Urinary bladder (tissue), 4 donors: Measurements from ENCODE around the gene OXCT2. TPM values are rescaled to one million over a fixed set of nuclear protein-coding genes. Genes with fewer than 3 reads are reported as not detected.
"Not testable (repeated sequence)": the region's sequence is repeated elsewhere in the genome, so short reads cannot be mapped to it uniquely, and the experiment has no call there.

ENCODE experiments used
- DNase-seq: peaks from one replicate; pipeline ENCODE4 v3.0.0-alpha.2; 2015; ENCODE audit errors: extremely low spot score
- H3K27ac ChIP-seq: one replicate; pipeline ENCODE4 v1.5.1; 2013; ENCODE audit warnings: low read depth, mild to moderate bottlenecking, moderate library complexity
- H3K36me3 ChIP-seq: one replicate; pipeline ENCODE4 v1.6.1; 2013; ENCODE audit warnings: mild to moderate bottlenecking, moderate library complexity; ENCODE audit not compliant: insufficient read depth
- H3K4me1 ChIP-seq: one replicate; pipeline ENCODE4 v1.6.1; 2013; ENCODE audit warnings: mild to moderate bottlenecking, moderate library complexity; ENCODE audit not compliant: insufficient read depth
- H3K4me3 ChIP-seq: one replicate; pipeline ENCODE4 v1.5.1; 2013; ENCODE audit warnings: low read depth, low read length
- WGBS: extraction: QIAGEN DNeasy Blood & Tissue Kit; methylation state at CpG from one replicate; pipeline ENCODE4 v1.1.7; 2013; 5-methylcytosine and 5-hydroxymethylcytosine counted together
- polyA plus RNA-seq: library from polyadenylated mRNA; stranded (reverse); fragments of 200-250 nt; gene quantifications from one replicate; pipeline ENCODE4 v1.2.3, GENCODE V29; 2013
- total RNA-seq: library from RNA; depleted of rRNA; stranded (reverse); fragments of >200 nt; gene quantifications from one replicate; pipeline ENCODE4 v1.2.3, GENCODE V29; 2014
- donor health status: healthy with polysubstance abuse.
- donor health status: healthy.

OXCT2 gene
- total and polyA plus RNA-seq, 2 donors = 0.68 to 0.90 TPM

GRCh38 chr1:39764512-39764911 is 6.6 kb downstream of the OXCT2 start:
- H3K4me1 ChIP-seq, H3K4me3 ChIP-seq, H3K36me3 ChIP-seq, H3K27ac ChIP-seq, DNase-seq: not testable (repeated sequence)
- WGBS = 87% methylated on average over 12 of the region's 19 CpGs

DNA sequence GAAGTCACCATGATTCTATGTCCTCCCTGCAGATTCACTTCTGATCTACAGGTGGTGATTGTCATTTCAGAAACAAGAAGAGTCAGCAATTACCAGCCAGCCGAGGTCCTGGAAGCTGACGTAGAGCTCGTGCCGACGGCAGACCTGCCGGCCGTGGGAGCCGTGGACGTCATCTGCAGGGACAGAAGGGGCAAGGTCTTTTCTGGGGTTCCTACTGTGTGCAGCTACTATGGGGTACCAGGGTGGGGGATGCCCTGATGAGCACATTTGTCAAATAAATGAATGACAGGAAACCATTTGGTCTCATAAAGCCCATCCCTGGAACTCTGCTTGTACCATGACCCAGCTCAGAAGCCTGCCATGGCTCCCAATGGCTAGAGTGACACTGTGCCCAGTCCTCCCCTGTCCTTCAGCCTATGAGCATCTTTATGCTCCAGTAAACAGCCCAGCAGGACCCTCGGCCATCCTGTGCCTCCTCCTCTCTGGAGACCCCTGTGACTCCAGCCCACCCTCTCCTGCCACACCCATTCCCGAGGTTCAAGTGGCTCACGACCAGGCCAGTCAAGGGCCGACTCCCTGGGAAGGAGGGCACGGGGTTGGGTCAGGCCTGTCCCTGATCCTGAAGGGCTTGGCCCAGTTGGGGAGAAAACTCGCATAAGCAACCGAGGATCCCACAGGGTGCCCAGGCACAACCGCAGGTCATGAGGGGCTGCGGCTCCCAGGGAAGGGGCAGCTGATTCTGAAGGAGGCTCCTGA is 7.4 kb downstream of the OXCT2 start:
- DNase-seq = not testable (repeated sequence)
- WGBS = 75% methylated on average over 15 of the region's 18 CpGs

GRCh38 chr1:39762550-39763540 is 8.3 kb downstream of the OXCT2 start:
- no peaks in the 10 kb centered on the region for H3K36me3 ChIP-seq
- DNase-seq = no peak
- H3K4me1 ChIP-seq = no peaks in the 10 kb centered on the region
- WGBS = 86% methylated on average over 29 of the region's 30 CpGs
- H3K4me3 ChIP-seq = no peak overlapping the region
- H3K27ac ChIP-seq = no peak overlapping the region

More for the DNA sequence above, 7.4 kb downstream of the OXCT2 start:
- not testable (repeated sequence) for H3K27ac ChIP-seq, H3K36me3 ChIP-seq, H3K4me1 ChIP-seq, H3K4me3 ChIP-seq

- H3K4me1 ChIP-seq = no peaks in the 10 kb centered on the region
- no peak for DNase-seq
- no peaks in the 10 kb centered on the region for H3K36me3 ChIP-seq
- no peak overlapping the region for H3K27ac ChIP-seq
- 73% methylated on average over 16 of the region's 16 CpGs for WGBS
- H3K4me3 ChIP-seq = no peak overlapping the region
Observed at GRCh38 chr1:39761557-39762260, 9.4 kb downstream of the OXCT2 start.

GRCh38 chr1:39761016-39761415 is 10.1 kb downstream of the OXCT2 start:
- 80% methylated on average over 9 of the region's 9 CpGs for WGBS

DNA sequence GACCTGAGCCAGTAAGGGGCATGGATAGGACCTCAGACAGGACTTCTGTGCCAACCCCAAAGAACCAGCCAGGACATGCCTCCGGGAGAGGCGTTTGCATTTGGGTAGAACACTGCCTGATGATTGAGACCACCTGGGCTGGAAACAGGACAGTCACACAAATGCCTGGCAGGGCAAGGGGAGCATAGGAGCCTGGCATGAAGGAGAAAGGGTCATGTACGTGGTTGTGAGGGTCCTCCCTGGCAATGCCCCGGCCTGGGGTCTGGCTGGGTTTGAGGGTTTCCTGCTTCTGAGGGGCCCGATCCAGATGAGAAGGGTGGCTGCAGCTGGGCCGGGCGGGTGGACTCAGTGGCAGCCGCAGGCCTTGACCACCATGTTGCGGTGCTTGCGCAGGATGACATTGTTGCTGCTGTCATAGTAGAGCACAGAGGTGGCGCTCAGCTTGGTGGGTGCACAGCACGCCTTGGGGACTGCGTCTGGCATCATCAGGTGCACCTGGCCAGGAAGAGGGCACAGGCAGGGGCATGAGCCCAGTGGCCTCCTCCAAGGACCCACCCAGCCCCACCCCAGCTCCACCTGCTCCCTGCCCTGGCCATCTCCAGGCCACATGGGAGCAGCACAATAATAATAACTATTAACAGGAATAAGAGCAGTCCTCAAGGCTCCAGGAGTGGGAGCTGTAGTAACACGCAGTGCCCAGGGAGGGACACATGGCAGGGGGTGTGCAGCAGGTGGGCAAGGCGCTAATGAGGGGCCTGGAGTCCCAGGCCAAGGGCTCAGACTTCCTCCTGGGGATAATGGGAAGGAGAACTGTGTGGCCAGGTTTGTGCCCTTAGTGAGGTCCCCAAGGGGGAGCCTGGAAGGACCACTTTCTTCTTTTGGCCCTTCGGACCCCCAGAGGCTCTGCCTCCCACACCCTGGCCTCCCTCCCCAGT is 10.8 kb downstream of the OXCT2 start:
- H3K36me3 ChIP-seq = peaks cover 3% of the 10 kb centered on the region
- H3K4me1 ChIP-seq = no peaks in the 10 kb centered on the region
- H3K4me3 ChIP-seq = no peak overlapping the region
- WGBS = 94% methylated on average over 16 of the region's 16 CpGs
- DNase-seq = no peak
- H3K27ac ChIP-seq = no peak overlapping the region

More at GRCh38 chr1:39761016-39761415, 10.1 kb downstream of the OXCT2 start:
- DNase-seq = no peak
- Histone ChIP-seq H3K4me3 (no peak overlapping the region), H3K4me1 (no peaks in the 10 kb centered on the region), H3K36me3 (peaks cover 3% of the 10 kb centered on the region), H3K27ac (no peak overlapping the region)

DNA sequence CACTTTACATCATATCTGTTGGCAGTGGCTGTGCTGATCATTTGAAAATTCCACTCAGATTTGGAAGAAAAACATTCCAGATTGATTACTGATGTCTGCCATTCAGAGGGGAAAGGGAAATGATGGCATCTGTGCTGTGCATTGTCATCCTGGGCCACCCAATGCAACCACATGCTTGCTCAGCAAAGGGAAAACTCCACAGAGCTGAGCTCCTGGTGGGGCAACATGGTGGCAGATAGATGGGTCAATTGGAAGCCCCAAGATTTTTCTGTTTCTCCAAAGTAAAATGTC is 11.8 kb downstream of the OXCT2 start:
- DNase-seq = no peak
- peaks cover 6% of the 10 kb centered on the region for H3K36me3 ChIP-seq
- no peak overlapping the region for H3K27ac ChIP-seq
- H3K4me1 ChIP-seq = no peaks in the 10 kb centered on the region
- no peak overlapping the region for H3K4me3 ChIP-seq

DNA sequence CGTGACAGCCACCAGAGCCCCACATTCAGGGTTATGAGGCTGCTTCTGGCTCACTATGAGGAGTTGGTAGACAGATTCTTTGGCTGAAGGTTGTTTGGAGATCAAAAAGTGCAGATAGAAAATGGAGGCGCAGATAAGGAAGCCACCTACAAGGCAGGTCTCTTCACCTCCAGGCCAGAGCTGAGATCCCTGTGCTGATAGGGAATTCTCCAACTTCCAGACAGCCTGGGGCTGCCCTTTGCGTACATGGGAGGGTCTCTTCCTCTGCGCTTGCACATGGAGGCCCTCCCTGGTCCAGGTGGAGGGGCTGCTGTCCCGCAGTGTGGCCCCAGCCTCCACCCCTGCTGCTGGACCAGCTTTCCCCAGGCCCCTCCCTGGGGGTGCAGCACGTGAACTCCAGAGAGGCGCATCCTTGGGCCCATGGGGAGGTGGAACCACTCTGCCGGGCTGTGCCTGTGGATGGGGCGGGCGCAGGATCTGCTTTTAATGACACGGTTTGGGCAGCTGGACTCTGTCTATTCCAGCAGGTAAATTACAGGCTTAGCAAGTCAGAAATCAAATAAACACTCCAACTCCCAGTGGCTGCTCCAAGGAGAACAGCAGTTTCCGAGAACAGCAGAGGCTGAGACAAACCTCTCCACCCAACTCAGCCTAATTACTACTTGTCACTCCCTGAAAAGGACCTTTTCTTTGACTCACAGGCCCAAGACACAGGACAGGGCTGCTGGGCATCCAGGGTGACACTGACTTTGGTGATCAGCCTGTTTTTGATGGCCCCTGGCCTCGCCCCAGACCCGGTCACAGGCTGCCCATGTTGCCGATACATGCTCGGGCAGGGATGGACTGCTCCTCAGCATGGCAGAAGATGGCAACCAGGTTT is 12.4 kb downstream of the OXCT2 start:
- no peak for DNase-seq
- Histone ChIP-seq H3K27ac (no peak overlapping the region), H3K4me1 (no peaks in the 10 kb centered on the region), H3K4me3 (no peak overlapping the region), H3K36me3 (peaks cover 6% of the 10 kb centered on the region)
- 76% methylated on average over 16 of the region's 16 CpGs for WGBS

GRCh38 chr1:39757501-39757900 is 13.6 kb downstream of the OXCT2 start:
- Histone ChIP-seq H3K36me3 (peaks cover 14% of the 10 kb centered on the region), H3K4me3 (no peak overlapping the region), H3K27ac (no peak overlapping the region), H3K4me1 (no peaks in the 10 kb centered on the region)
- no peak for DNase-seq
- 89% methylated on average over 5 of the region's 5 CpGs for WGBS

- no peak overlapping the region for H3K4me3 ChIP-seq
- H3K27ac ChIP-seq = no peak overlapping the region
- H3K36me3 ChIP-seq = peaks cover 16% of the 10 kb centered on the region
- no peak for DNase-seq
- no peaks in the 10 kb centered on the region for H3K4me1 ChIP-seq
- 90% methylated on average over 9 of the region's 9 CpGs for WGBS
Observed at GRCh38 chr1:39755965-39756659, 15.0 kb downstream of the OXCT2 start.

DNA sequence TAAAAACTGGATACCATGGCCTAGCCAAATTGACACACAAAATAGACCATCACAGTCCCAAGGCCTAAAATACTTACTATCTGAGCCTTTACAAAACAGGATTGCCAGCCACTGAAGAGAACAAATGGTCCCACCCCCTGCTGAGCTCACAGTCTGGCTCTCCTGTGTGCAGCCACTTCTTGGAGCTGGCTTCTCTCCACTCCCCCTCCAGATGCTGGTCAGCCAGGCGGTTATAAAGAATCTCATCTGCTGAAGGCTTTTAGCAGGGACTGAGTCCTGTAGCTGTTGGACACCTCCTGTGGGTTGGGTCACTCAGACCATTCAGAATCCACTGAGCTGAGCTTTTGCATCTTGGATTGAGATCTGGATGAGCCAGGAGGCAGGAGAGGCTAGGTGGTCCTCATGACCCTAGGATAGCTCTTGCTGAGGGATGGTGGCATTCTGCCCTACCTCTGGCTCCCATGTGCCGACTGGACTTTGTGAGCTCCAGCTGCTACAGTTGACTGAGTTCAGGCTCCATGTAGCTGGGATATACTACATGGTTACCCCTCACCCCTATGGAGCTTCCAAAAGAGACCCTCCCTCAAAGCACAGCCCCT is 16.1 kb downstream of the OXCT2 start:
- no peak for DNase-seq

More for the DNA sequence above, 16.1 kb downstream of the OXCT2 start:
- Histone ChIP-seq H3K36me3 (peaks cover 20% of the 10 kb centered on the region), H3K27ac (no peak overlapping the region), H3K4me3 (no peak overlapping the region), H3K4me1 (no peaks in the 10 kb centered on the region)
- 60% methylated on average over 2 of the region's 2 CpGs for WGBS
